ENCODE results near the gene UCK1. TPM values are rescaled to one million over a fixed set of nuclear protein-coding genes. Genes with fewer than 3 reads are reported as not detected.

Gene UCK1
- total and polyA plus RNA-seq, 2 of the 13 experiments (the other 11 are each of a cell fraction or from before 2014, with no cell fraction given): 11.0 to 24.1 TPM

DNA sequence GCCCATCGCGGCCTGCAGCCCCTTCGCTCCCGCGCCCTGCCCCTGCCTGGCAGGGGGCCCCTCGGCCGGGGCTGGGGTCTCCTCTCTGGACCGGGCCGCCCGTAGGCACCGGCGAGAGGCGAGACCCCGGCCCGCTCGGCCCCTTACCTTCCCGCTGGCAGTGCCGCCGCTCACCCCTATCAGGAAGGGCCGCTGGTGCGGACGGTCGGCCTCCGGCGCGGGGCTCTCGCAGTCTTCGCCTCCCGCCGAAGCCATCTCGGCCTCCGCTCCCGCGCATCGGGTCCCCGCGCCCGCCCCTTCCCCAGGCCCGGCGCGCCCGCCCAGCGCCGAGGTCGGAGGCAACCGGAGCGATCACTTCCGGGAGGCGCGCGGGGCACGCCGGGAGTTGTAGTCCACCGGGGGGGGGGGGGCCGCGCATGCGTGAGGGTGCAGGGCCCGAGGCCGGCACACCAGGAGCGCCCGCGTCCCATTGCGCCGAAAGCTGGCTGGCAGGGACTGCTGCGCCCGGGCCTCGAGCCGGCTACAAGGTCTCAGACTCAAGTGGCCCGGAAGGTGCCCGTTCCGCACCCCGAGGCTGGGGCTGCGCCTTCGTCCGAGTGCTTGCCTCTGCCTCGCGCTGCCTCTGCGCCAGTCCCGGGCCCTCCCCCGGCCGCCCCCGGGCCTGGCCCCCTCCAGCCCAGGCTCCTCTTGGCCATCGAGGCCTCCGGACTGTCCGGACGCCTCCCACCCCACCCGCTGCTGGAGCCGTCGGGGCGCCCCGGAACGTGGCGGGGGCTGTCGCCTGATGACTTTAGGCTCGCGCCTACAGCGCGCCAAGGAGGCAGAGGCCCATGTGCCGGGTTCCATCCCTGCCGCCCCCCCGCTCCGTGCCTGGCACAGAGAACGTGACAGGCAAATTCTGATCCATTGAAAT is at the start of gene UCK1 (continued):
- TF ChIP-seq CSRNP2 (CRISPR knock-in tag; conservative IDR thresholded peaks at IDR 0.05; ENCODE audit: low read depth) (no peak), ZNF234 (CRISPR knock-in tag; conservative IDR thresholded peaks at IDR 0.05) (no peak), TAF1 (CRISPR knock-in tag; IDR thresholded peaks at IDR 0.05) (no peak; the same call in 1 of the 2 replicates), SMARCE1 (IDR thresholded peaks at IDR 0.05; ENCODE audit: borderline replicate concordance) (no peak), RNF219 (CRISPR knock-in tag; IDR thresholded peaks at IDR 0.05) (no peak), RELA (CRISPR knock-in tag; IDR thresholded peaks at IDR 0.05) (no peak), ZBTB43 (CRISPR knock-in tag; conservative IDR thresholded peaks at IDR 0.05) (no peak)
- TF ChIP-seq, protein P1, sequence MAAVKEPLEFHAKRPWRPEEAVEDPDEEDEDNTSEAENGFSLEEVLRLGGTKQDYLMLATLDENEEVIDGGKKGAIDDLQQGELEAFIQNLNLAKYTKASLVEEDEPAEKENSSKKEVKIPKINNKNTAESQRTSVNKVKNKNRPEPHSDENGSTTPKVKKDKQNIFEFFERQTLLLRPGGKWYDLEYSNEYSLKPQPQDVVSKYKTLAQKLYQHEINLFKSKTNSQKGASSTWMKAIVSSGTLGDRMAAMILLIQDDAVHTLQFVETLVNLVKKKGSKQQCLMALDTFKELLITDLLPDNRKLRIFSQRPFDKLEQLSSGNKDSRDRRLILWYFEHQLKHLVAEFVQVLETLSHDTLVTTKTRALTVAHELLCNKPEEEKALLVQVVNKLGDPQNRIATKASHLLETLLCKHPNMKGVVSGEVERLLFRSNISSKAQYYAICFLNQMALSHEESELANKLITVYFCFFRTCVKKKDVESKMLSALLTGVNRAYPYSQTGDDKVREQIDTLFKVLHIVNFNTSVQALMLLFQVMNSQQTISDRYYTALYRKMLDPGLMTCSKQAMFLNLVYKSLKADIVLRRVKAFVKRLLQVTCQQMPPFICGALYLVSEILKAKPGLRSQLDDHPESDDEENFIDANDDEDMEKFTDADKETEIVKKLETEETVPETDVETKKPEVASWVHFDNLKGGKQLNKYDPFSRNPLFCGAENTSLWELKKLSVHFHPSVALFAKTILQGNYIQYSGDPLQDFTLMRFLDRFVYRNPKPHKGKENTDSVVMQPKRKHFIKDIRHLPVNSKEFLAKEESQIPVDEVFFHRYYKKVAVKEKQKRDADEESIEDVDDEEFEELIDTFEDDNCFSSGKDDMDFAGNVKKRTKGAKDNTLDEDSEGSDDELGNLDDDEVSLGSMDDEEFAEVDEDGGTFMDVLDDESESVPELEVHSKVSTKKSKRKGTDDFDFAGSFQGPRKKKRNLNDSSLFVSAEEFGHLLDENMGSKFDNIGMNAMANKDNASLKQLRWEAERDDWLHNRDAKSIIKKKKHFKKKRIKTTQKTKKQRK (IDR thresholded peaks at IDR 0.05; ENCODE audit: low read length): no peak
- TF ChIP-seq, protein P2, sequence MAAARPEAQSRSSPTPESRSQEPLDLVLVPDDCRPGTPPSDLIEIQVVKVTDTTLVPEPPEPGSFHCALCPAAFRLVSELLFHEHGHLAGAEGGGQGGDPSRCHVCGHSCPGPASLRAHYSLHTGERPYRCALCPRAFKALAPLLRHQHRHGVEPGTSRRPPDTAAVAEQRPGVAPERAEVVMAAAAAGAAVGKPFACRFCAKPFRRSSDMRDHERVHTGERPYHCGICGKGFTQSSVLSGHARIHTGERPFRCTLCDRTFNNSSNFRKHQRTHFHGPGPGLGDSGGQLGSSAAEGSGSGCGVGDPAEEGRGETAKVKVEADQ (CRISPR knock-in tag; IDR thresholded peaks at IDR 0.05; ENCODE audit: borderline replicate concordance): no peak
- TF ChIP-seq, protein P3, sequence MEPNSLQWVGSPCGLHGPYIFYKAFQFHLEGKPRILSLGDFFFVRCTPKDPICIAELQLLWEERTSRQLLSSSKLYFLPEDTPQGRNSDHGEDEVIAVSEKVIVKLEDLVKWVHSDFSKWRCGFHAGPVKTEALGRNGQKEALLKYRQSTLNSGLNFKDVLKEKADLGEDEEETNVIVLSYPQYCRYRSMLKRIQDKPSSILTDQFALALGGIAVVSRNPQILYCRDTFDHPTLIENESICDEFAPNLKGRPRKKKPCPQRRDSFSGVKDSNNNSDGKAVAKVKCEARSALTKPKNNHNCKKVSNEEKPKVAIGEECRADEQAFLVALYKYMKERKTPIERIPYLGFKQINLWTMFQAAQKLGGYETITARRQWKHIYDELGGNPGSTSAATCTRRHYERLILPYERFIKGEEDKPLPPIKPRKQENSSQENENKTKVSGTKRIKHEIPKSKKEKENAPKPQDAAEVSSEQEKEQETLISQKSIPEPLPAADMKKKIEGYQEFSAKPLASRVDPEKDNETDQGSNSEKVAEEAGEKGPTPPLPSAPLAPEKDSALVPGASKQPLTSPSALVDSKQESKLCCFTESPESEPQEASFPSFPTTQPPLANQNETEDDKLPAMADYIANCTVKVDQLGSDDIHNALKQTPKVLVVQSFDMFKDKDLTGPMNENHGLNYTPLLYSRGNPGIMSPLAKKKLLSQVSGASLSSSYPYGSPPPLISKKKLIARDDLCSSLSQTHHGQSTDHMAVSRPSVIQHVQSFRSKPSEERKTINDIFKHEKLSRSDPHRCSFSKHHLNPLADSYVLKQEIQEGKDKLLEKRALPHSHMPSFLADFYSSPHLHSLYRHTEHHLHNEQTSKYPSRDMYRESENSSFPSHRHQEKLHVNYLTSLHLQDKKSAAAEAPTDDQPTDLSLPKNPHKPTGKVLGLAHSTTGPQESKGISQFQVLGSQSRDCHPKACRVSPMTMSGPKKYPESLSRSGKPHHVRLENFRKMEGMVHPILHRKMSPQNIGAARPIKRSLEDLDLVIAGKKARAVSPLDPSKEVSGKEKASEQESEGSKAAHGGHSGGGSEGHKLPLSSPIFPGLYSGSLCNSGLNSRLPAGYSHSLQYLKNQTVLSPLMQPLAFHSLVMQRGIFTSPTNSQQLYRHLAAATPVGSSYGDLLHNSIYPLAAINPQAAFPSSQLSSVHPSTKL (CRISPR knock-in tag; IDR thresholded peaks at IDR 0.05): no peak
- TF ChIP-seq, protein P4, sequence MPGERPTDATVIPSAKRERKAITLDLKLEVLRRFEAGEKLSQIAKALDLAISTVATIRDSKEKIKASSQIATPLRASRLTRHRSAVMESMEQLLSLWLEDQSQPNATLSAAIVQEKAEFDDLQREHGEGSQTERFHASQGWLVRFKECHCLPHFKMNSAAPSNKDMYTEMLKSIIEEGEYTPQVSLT (CRISPR knock-in tag; IDR thresholded peaks at IDR 0.05; ENCODE audit: borderline replicate concordance, low read depth): no peak

Data from HepG2 (cell line).